PC-3 (cell line): Measurements from ENCODE around the gene ATP6V1F. TPM values are rescaled to one million over a fixed set of nuclear protein-coding genes. Genes with fewer than 3 reads are reported as not detected.

Experiments
- ATAC-seq: fragments of 200-7000 bp; cut with Tn5 transposase; 2 replicates; pipeline ENCODE4 v1.9.1; 2020; ENCODE audit warnings: mild to moderate bottlenecking, moderate library complexity
- BruUV-seq: library from RNA; stranded (reverse); fragments of 400-500 nt; replicated peaks from 2 replicates; lab custom pipeline; 2021; lab: Mats Ljungman, UMichigan
- CTCF ChIA-PET: fragments of 300-600 bp; sonication (Branson Sonifier 250); formaldehyde crosslinking; loops from one replicate; lab custom pipeline; 2022; ENCODE audit warnings: antibody characterized with exemption; lab: Charles Lee
- POLR2A ChIA-PET: fragments of 300-600 bp; sonication (Branson Sonifier 250); formaldehyde crosslinking; loops from one replicate; lab custom pipeline; 2022; ENCODE audit warnings: antibody characterized with exemption; ENCODE audit not compliant: unreplicated experiment; lab: Charles Lee
- DNase-seq: peaks from one replicate; pipeline ENCODE4 v3.0.0-alpha.2; 2015
- H2AFZ ChIP-seq: fragments of 300-600 bp; sonication (generic); 2 replicates; pipeline ENCODE4 v1.6.0; 2016; ENCODE audit warnings: antibody characterized with exemption, low read length
- H3F3A ChIP-seq: fragments of 300-600 bp; sonication (generic); one replicate; pipeline ENCODE4 v1.6.0; 2017; ENCODE audit warnings: antibody characterized with exemption, low read length, control low read depth, mild to moderate bottlenecking; ENCODE audit not compliant: unreplicated experiment
- H3K27ac ChIP-seq: fragments of 300-600 bp; sonication (generic); 2 replicates; pipeline ENCODE4 v1.5.1; 2016; ENCODE audit warnings: mild to moderate bottlenecking, low read length
- H3K27me3 ChIP-seq: fragments of 300-600 bp; sonication (generic); 2 replicates; pipeline ENCODE4 v1.6.1; 2016; ENCODE audit warnings: low read length, mixed read lengths
- H3K36me3 ChIP-seq: fragments of 300-600 bp; sonication (generic); 2 replicates; pipeline ENCODE4 v1.6.1; 2016; ENCODE audit warnings: low read depth, mixed run types, low read length, mixed read lengths
- H3K4me1 ChIP-seq: fragments of 300-600 bp; sonication (generic); 2 replicates; pipeline ENCODE4 v1.5.1; 2016; ENCODE audit warnings: low read length; ENCODE audit not compliant: insufficient read depth
- H3K4me2 ChIP-seq: fragments of 300-600 bp; sonication (generic); 2 replicates; pipeline ENCODE4 v1.6.0; 2016; ENCODE audit warnings: low read length
- H3K4me3 ChIP-seq: fragments of 300-600 bp; sonication (generic); 2 replicates; pipeline ENCODE4 v1.5.1; 2016; ENCODE audit warnings: mild to moderate bottlenecking, low read length, mixed read lengths
- H3K79me2 ChIP-seq: fragments of 300-600 bp; sonication (generic); 2 replicates; pipeline ENCODE4 v1.6.1; 2017; ENCODE audit warnings: low read length, mixed read lengths
- H3K9ac ChIP-seq: fragments of 300-600 bp; sonication (generic); 2 replicates; pipeline ENCODE4 v1.6.0; 2016; ENCODE audit warnings: mild to moderate bottlenecking, low read length
- H3K9me2 ChIP-seq: fragments of 300-600 bp; sonication (generic); replicated peaks from 2 replicates; pipeline ENCODE4 v1.6.1; 2016; ENCODE audit warnings: mixed run types, low read length, mixed read lengths
- H3K9me3 ChIP-seq: fragments of 300-600 bp; sonication (generic); 2 replicates; pipeline ENCODE4 v1.6.1; 2016; ENCODE audit warnings: low read length, mixed read lengths
- H4K20me1 ChIP-seq: fragments of 300-600 bp; sonication (generic); 2 replicates; pipeline ENCODE4 v1.6.1; 2016; ENCODE audit warnings: low read length, mixed read lengths
- EZH2 ChIP-seq: fragments of 300-600 bp; sonication (generic); IDR thresholded peaks from one replicate; pipeline ENCODE4 v1.6.1; 2017; ENCODE audit warnings: antibody characterized with exemption, mild to moderate bottlenecking, low read length; ENCODE audit not compliant: unreplicated experiment
- EZH2phosphoT487 ChIP-seq: fragments of 300-600 bp; sonication (generic); IDR thresholded peaks from 2 replicates; pipeline ENCODE4 v1.6.1; 2018; ENCODE audit warnings: mild to moderate bottlenecking, antibody characterized with exemption, low read length, borderline replicate concordance
- intact Hi-C: fragments of 100-400 bp; cut with micrococcal nuclease; formaldehyde crosslinking; loops from 2 replicates; pipeline ENCODE4 v1.9.0; 2023
- total RNA-seq: library from RNA; depleted of rRNA; stranded (reverse); fragments of >200 nt; gene quantifications from 2 replicates; pipeline ENCODE4 v1.2.3, GENCODE V29; 2014
- TF ChIP-seq, protein P1 (sequence below): fragments of 300-600 bp; sonication (generic); conservative IDR thresholded peaks from 2 replicates; pipeline ENCODE4 v1.5.1; 2017; ENCODE audit warnings: antibody characterized with exemption, low read depth, mild to moderate bottlenecking, low read length

The ATP6V1F gene
- total RNA-seq, 1 experiment from 2014 or later = 131 TPM

DNA sequence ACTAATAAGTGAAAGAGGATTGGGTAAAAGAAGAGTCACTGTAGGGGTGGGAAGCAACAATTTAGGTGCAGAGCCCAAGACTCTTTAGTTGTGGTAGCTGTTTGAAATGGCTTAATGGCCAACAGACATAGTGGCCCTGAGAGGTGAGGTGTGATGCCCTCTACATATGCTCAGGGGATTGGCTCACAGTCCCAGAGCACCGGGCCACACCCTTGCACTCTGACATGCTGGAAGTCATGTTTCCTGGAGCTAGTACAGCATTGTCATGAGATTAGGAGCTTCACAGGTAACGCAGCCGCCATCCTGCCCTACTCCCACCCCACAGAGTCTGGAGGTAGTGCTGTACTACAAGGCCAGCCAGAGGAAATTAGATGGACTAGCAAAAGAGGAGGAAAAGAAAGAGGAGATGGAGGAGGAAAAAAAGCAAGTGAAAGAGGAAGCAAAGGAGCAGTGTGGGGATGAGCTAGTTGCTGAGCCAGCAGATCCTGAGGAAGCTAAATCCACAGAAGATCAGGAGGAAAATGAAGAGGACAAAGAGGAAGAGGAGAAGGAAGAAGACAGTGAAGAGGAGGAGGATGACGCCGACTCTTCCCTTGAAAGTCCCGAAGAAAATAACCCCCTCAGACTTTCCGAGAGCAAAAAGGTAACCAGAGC, 47.2 kb upstream of the ATP6V1F start:
- ATAC-seq (no peak), DNase-seq (no peak)
- H3K36me3 ChIP-seq = no peaks in the 10 kb centered on the region
- H3F3A ChIP-seq = no peaks in the 10 kb centered on the region
- H3K79me2 ChIP-seq = no peaks in the 10 kb centered on the region
- intact Hi-C loops = no loop called here
- no TSS peak for BruUV-seq
- H3K4me1 ChIP-seq = no peaks in the 10 kb centered on the region
- CTCF ChIA-PET = no interaction called here
- no peaks in the 10 kb centered on the region for H3K27me3 ChIP-seq
- H3K9ac ChIP-seq = no peak overlapping the region
- H3K9me3 ChIP-seq = no peaks in the 10 kb centered on the region
- no peaks in the 10 kb centered on the region for H4K20me1 ChIP-seq
- no peak for TF ChIP-seq EZH2
- TF ChIP-seq EZH2phosphoT487 = no peak
- TF ChIP-seq, protein P1, sequence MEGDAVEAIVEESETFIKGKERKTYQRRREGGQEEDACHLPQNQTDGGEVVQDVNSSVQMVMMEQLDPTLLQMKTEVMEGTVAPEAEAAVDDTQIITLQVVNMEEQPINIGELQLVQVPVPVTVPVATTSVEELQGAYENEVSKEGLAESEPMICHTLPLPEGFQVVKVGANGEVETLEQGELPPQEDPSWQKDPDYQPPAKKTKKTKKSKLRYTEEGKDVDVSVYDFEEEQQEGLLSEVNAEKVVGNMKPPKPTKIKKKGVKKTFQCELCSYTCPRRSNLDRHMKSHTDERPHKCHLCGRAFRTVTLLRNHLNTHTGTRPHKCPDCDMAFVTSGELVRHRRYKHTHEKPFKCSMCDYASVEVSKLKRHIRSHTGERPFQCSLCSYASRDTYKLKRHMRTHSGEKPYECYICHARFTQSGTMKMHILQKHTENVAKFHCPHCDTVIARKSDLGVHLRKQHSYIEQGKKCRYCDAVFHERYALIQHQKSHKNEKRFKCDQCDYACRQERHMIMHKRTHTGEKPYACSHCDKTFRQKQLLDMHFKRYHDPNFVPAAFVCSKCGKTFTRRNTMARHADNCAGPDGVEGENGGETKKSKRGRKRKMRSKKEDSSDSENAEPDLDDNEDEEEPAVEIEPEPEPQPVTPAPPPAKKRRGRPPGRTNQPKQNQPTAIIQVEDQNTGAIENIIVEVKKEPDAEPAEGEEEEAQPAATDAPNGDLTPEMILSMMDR = no peak
- POLR2A ChIA-PET = no interaction called here
- H3K27ac ChIP-seq = no peak overlapping the region
- no peak overlapping the region for H3K4me3 ChIP-seq
- no peak overlapping the region for H2AFZ ChIP-seq
- no peaks in the 10 kb centered on the region for H3K9me2 ChIP-seq
- H3K4me2 ChIP-seq = no peak overlapping the region

DNA sequence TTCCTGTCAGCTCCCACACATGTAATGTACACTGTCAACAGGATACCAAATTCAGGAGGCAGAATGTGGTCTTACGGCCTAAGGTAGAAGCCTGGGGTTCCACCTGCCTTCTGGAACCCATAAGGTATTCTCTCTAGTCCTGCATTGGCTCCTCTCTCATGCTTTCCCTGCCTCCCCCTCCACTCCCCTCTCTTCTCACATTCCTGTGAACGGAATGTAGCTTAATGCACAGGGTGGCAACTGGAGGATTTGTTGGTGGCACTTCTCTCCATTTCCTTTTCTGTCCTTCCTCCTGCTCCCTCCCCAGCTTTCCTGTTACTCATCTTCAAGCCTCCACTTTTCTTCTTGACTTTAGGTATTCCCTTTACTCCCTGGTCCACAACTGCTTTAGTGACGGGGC, 44.0 kb upstream of the ATP6V1F start:
- no peak overlapping the region for H3K4me2 ChIP-seq
- H3K79me2 ChIP-seq = no peaks in the 10 kb centered on the region
- H3K27ac ChIP-seq = no peak overlapping the region
- no peaks in the 10 kb centered on the region for H4K20me1 ChIP-seq
- H2AFZ ChIP-seq = no peak overlapping the region
- ChIA-PET CTCF (no interaction called here), POLR2A (interaction anchor here (0.7 kb wide), 1 partner anchor 8 kb away, joined by 6 read pairs; no protein-coding TSS in a partner anchor)
- no peaks in the 10 kb centered on the region for H3K9me2 ChIP-seq
- intact Hi-C loops = no loop called here
- ATAC-seq (no peak), DNase-seq (no peak)
- H3F3A ChIP-seq = no peaks in the 10 kb centered on the region
- no peaks in the 10 kb centered on the region for H3K27me3 ChIP-seq
- H3K36me3 ChIP-seq = no peaks in the 10 kb centered on the region
- no TSS peak for BruUV-seq
- H3K9me3 ChIP-seq = no peaks in the 10 kb centered on the region
- no peak overlapping the region for H3K9ac ChIP-seq
- TF ChIP-seq, protein P1 = no peak
- TF ChIP-seq EZH2 (no peak), EZH2phosphoT487 (no peak)
- no peak overlapping the region for H3K4me3 ChIP-seq
- H3K4me1 ChIP-seq = no peaks in the 10 kb centered on the region

DNA sequence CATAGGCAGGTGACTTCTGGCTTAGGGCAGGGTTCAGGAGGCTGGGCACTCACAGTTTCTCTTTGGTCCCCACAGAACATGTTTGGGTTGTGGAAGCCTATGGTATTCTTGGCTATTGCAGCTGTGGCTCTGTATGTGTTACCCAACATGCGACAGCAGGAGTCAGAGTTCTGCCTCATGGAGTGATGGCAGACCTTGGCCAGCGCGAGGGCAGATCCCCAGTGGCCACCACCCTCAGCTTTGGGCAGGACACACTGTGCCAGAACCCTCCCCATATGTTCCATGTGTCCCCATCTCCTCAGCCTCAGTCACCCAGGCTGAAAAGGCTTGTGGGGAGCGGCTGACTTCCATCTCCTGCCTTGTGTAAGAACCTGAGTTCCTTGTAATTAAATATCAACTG, 40.9 kb upstream of the ATP6V1F start:
- Histone ChIP-seq H2AFZ (no peak overlapping the region), H3K36me3 (no peaks in the 10 kb centered on the region), H3K9me2 (no peaks in the 10 kb centered on the region), H3K27me3 (no peaks in the 10 kb centered on the region), H4K20me1 (no peaks in the 10 kb centered on the region), H3F3A (no peaks in the 10 kb centered on the region), H3K4me1 (peaks cover 4% of the 10 kb centered on the region), H3K9me3 (no peaks in the 10 kb centered on the region), H3K79me2 (no peaks in the 10 kb centered on the region), H3K27ac (no peak overlapping the region), H3K9ac (no peak overlapping the region), H3K4me2 (no peak overlapping the region), H3K4me3 (no peak overlapping the region)
- no peak for ATAC-seq
- TF ChIP-seq EZH2phosphoT487 = no peak
- TF ChIP-seq EZH2 = no peak
- TF ChIP-seq, protein P1 = no peak
- CTCF ChIA-PET = no interaction called here
- intact Hi-C loops = no loop called here
- DNase-seq = no peak
- BruUV-seq = no TSS peak
- POLR2A ChIA-PET = no interaction called here
